ENCODE results near the gene SLITRK2.
A peak's percentile ranks its signal among the peaks of the same experiment; 100 is the strongest.

The SLITRK2 gene

GRCh38 chrX:145818186-145819113, 821 bp downstream of the SLITRK2 start:
- TF ChIP-seq, protein P1, sequence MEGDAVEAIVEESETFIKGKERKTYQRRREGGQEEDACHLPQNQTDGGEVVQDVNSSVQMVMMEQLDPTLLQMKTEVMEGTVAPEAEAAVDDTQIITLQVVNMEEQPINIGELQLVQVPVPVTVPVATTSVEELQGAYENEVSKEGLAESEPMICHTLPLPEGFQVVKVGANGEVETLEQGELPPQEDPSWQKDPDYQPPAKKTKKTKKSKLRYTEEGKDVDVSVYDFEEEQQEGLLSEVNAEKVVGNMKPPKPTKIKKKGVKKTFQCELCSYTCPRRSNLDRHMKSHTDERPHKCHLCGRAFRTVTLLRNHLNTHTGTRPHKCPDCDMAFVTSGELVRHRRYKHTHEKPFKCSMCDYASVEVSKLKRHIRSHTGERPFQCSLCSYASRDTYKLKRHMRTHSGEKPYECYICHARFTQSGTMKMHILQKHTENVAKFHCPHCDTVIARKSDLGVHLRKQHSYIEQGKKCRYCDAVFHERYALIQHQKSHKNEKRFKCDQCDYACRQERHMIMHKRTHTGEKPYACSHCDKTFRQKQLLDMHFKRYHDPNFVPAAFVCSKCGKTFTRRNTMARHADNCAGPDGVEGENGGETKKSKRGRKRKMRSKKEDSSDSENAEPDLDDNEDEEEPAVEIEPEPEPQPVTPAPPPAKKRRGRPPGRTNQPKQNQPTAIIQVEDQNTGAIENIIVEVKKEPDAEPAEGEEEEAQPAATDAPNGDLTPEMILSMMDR (IDR thresholded peaks at IDR 0.05; ENCODE audit: insufficient read depth, low read depth, low read length, missing control alignments): no peak
- no peak for DNase-seq (ENCODE audit: low read depth)
- no peak overlapping the region for H3K4me3 ChIP-seq (ENCODE audit: low read length)

DNA sequence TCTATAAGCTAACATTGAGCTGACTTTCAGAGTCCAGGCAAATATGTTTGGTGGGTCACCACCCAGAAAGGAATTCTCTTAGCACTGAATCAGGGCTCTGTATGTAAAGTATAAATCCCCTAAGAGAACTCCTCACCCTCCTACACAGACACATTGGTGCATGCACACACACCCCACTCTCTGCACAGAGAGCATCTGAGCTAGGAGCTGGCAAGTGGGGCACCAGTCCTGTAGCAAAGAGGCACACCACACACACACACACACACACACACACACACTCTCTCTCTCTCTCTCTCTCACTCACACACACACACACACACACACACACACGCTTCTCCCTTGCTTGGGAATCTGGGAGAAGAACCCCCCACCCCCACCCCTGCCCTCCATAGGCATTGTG, 3.2 kb downstream of the SLITRK2 start:
- no peak for DNase-seq (ENCODE audit: low read depth)
- TF ChIP-seq, protein P1 (IDR thresholded peaks at IDR 0.05; ENCODE audit: insufficient read depth, low read depth, low read length, missing control alignments): no peak
- no peak overlapping the region for H3K4me3 ChIP-seq (ENCODE audit: low read length)

- TF ChIP-seq, protein P1 (IDR thresholded peaks at IDR 0.05; ENCODE audit: insufficient read depth, low read depth, low read length, missing control alignments): no peak
- no peak for DNase-seq (ENCODE audit: low read depth)
- no peak overlapping the region for H3K4me3 ChIP-seq (ENCODE audit: low read length)
These were observed 3.8 kb downstream of the SLITRK2 start for GRCh38 chrX:145821291-145821897.

GRCh38 chrX:145821898-145822571, 4.4 kb downstream of the SLITRK2 start:
- H3K4me3 ChIP-seq (ENCODE audit: low read length): no peak overlapping the region
- TF ChIP-seq, protein P1 (IDR thresholded peaks at IDR 0.05; ENCODE audit: insufficient read depth, low read depth, low read length, missing control alignments): no peak
- DNase-seq (ENCODE audit: low read depth): no peak

GRCh38 chrX:145823132-145823531, 5.5 kb downstream of the SLITRK2 start:
- H3K4me3 ChIP-seq (ENCODE audit: low read length): no peak overlapping the region
- TF ChIP-seq, protein P1 (IDR thresholded peaks at IDR 0.05; ENCODE audit: insufficient read depth, low read depth, low read length, missing control alignments): no peak

GRCh38 chrX:145825896-145826295, 8.3 kb downstream of the SLITRK2 start:
- DNase-seq (ENCODE audit: low read depth): peak; percentile 10
- no peak overlapping the region for H3K4me3 ChIP-seq (ENCODE audit: low read length)

More at GRCh38 chrX:145823132-145823531, 5.5 kb downstream of the SLITRK2 start:
- no peak for DNase-seq (ENCODE audit: low read depth)

More at GRCh38 chrX:145825896-145826295, 8.3 kb downstream of the SLITRK2 start:
- TF ChIP-seq, protein P1 (IDR thresholded peaks at IDR 0.05; ENCODE audit: insufficient read depth, low read depth, low read length, missing control alignments): no peak

Data from epithelial cell of esophagus (primary cell).